Esophagus (tissue), 2 donors: ENCODE measurements around the gene DNAJC27. TPM values are rescaled to one million over a fixed set of nuclear protein-coding genes. Genes with fewer than 3 reads are reported as not detected.

ENCODE experiments used
- H3K27ac ChIP-seq, 2 donors: one replicate each; pipeline ENCODE4 v1.5.1; 2013; ENCODE audit warnings: low read depth in 2 of 2, mild to moderate bottlenecking in 2 of 2, inconsistent platforms in 1 of 2, low read length in 1 of 2, moderate library complexity in 1 of 2
- H3K27me3 ChIP-seq, 2 donors: one replicate each; pipeline ENCODE4 v1.6.1; 2013; ENCODE audit warnings: low read length in 2 of 2, control low read depth in 1 of 2, mild to moderate bottlenecking in 1 of 2; ENCODE audit not compliant: insufficient read depth in 2 of 2, control insufficient read depth in 1 of 2
- H3K36me3 ChIP-seq, 2 donors: one replicate each; pipeline ENCODE4 v1.6.1; 2013; ENCODE audit warnings: low read length in 1 of 2; ENCODE audit not compliant: control insufficient read depth in 2 of 2, insufficient read depth in 2 of 2
- H3K4me1 ChIP-seq, 2 donors: one replicate each; pipeline ENCODE4 v1.6.1; 2013; ENCODE audit warnings: low read length in 1 of 2; ENCODE audit not compliant: control insufficient read depth in 2 of 2, insufficient read depth in 2 of 2
- H3K4me3 ChIP-seq, 2 donors: one replicate each; pipeline ENCODE4 v1.5.1; 2013; ENCODE audit warnings: low read length in 2 of 2, mild to moderate bottlenecking in 2 of 2, low read depth in 1 of 2, moderate library complexity in 1 of 2
- H3K9me3 ChIP-seq, 2 donors: one replicate each; pipeline ENCODE4 v1.6.1; 2013; ENCODE audit warnings: mild to moderate bottlenecking in 2 of 2, low read depth in 1 of 2, low read length in 1 of 2, moderate library complexity in 1 of 2; ENCODE audit not compliant: control insufficient read depth in 2 of 2, insufficient read depth in 1 of 2
- whole genome bisulfite sequencing, 2 donors: extraction: QIAGEN DNeasy Blood & Tissue Kit; methylation state at CpG; one replicate each; pipeline ENCODE4 v1.1.7; 2013; 5-methylcytosine and 5-hydroxymethylcytosine counted together
- polyA plus RNA-seq, 2 donors: library from polyadenylated mRNA; stranded (reverse); fragments of 200-250 nt; gene quantifications; one replicate each; pipeline ENCODE4 v1.2.3, GENCODE V29; 2013
- donor health status: healthy with polysubstance abuse.
- donor health status: Bipolar disorder and iron deficiency.

Gene DNAJC27
- polyA plus RNA-seq, 2 donors = 1.4 TPM

DNA sequence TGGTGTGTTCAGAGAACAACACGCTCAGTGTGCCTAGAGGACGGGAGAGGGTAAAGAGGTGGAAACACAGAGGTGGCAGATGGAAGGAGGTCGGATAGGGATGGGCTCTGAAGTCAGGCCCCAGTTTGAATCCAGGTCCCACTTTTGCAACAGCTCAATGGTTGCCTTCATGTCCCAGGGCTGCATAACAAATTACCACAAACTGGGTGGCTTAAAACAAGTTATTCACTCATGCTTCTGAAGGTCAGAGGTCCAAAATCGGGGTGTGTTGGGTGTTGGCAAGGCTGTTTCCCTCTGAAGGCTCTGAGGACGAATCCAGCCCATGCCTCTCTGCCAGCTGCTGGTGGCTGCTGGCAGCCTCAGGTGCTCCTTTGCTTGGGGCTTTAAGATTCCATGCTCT, 39.0 kb downstream of the DNAJC27 start:
- H3K27me3 ChIP-seq = no peaks in the 10 kb centered on the region
- 76 to 80% methylated on average over 5 of the region's 5 CpGs for WGBS, 2 donors
- no peak overlapping the region for H3K4me3 ChIP-seq
- no peaks in the 10 kb centered on the region for H3K36me3 ChIP-seq
- H3K27ac ChIP-seq = no peak overlapping the region
- H3K9me3 ChIP-seq = no peaks in the 10 kb centered on the region
- H3K4me1 ChIP-seq = no peaks in the 10 kb centered on the region

DNA sequence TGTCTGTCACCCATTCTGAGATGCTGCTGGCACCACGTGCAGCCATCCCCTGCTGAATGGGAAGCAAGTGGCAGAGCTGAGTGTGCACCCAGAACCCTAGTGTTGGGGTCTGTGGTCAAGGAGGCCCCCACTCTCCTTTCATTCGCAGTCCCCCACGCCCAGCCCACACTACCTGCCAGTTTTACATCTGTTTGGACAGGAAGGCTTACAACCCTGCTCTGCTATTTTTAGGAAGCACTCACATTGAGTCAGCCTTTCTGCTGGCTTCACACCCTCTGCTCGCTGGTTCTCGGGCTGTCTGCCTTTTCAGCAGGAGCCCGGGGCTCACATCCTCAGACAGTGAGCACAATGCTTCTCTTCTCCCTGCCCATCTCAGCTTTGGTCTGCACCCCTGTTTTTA, 41.0 kb downstream of the DNAJC27 start:
- Histone ChIP-seq H3K9me3 (no peaks in the 10 kb centered on the region), H3K4me1 (peaks cover 0 to 5% of the 10 kb centered on the region in 2 donors), H3K36me3 (no peaks in the 10 kb centered on the region), H3K27me3 (no peaks in the 10 kb centered on the region), H3K4me3 (no peak overlapping the region), H3K27ac (no peak overlapping the region)
- WGBS, 2 donors = 54 to 57% methylated on average over 6 of the region's 6 CpGs

GRCh38 chr2:24929230-24929629, 42.5 kb downstream of the DNAJC27 start:
- H3K9me3 ChIP-seq = no peaks in the 10 kb centered on the region
- peaks cover 0 to 5% of the 10 kb centered on the region in 2 donors for H3K4me1 ChIP-seq
- WGBS, 2 donors = 89 to 92% methylated on average over 3 of the region's 3 CpGs
- H3K27ac ChIP-seq = no peak overlapping the region
- H3K27me3 ChIP-seq = no peaks in the 10 kb centered on the region
- no peak overlapping the region for H3K4me3 ChIP-seq
- H3K36me3 ChIP-seq = no peaks in the 10 kb centered on the region

DNA sequence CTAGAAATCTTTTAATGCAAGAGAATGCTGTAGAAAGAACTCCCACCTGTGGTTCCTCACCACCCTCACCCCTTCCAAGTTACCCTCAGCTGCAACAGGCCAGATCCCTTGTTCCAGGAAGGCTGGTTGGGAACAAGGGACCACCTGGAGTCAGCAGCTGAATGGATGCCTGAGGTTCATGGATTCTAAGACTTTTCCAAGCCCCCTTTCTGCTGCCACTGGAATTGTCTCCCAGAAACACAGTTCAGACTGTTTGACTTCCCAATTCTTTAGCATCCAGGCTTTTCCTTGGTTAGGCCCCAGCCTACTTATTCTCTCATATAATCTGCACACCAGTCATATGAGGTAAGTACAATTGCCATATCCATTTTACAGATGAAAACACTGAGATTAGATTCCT, 43.7 kb downstream of the DNAJC27 start:
- H3K4me3 ChIP-seq = no peak overlapping the region
- H3K27ac ChIP-seq = no peak overlapping the region

DNA sequence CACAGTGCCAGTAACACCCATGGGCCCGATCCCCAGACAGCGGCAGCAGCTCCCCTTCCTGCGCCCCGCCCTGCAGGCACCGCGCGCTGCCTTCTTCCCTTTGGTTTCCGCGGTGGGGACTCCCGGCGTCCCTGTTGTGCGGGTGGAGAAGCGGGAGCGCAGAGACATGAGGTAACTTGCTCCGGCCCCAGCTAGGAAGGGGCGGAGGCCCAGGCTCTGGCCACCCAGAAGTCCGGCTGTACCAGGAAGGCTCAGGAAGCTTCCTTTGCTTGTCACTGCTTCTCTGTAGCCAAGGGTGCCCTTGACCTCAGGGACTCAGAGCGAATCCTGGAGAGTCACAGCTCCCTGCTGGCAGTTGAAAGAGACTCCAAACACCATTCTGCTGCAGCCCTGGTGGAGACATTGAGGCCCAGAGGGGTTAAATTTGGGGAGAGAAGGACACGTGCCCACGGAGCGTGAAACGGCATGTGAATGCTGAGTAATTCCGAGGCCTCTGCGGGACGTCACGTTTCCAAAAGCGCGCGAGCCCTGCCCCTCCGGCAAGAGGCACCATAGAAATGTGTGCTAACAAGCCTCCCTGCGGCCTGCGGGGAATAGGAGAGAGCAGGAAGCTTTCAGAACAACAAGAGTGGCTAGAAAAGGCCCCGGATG, 45.0 kb downstream of the DNAJC27 start:
- H3K27ac ChIP-seq = peak overlapping the region; percentile 47 to 52
- no peaks in the 10 kb centered on the region for H3K9me3 ChIP-seq
- WGBS, 2 donors = 12 to 20% methylated on average over 33 of the region's 33 CpGs
- no peaks in the 10 kb centered on the region for H3K27me3 ChIP-seq
- H3K36me3 ChIP-seq = no peaks in the 10 kb centered on the region
- peak overlapping the region; percentile 15 to 19 for H3K4me3 ChIP-seq
- H3K4me1 ChIP-seq = peaks cover 0 to 5% of the 10 kb centered on the region in 2 donors

More for the DNA sequence above, 43.7 kb downstream of the DNAJC27 start:
- H3K4me1 ChIP-seq = peaks cover 0 to 5% of the 10 kb centered on the region in 2 donors
- no peaks in the 10 kb centered on the region for H3K9me3 ChIP-seq
- no peaks in the 10 kb centered on the region for H3K36me3 ChIP-seq
- H3K27me3 ChIP-seq = no peaks in the 10 kb centered on the region

DNA sequence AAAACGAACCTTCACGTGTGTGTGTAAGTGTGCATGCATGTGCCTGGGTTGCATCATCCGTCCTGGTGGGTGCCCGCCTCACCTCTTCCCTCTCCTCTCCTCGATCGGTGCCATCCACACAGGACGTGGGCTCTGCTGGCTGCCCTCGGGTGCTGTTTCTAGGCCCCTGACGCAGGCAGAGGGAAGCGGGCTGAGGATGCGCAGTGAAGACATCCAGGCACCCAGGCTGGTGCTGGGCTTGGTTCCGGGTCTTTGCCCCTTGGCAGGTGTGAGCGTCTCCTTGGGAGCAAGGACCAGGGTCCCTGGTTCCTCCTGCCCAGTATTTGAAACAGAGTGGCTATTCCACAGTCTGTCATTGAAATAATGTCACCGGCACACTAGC, 45.5 kb downstream of the DNAJC27 start:
- Histone ChIP-seq H3K9me3 (no peaks in the 10 kb centered on the region), H3K27me3 (no peaks in the 10 kb centered on the region), H3K36me3 (no peaks in the 10 kb centered on the region), H3K4me1 (peaks cover 0 to 5% of the 10 kb centered on the region in 2 donors), H3K4me3 (peak overlapping the region in 1 of 2 donors; percentile 15), H3K27ac (no peak overlapping the region)
- WGBS, 2 donors = 76 to 82% methylated on average over 12 to 14 of the region's 14 CpGs

- H3K27me3 ChIP-seq = no peaks in the 10 kb centered on the region
- H3K27ac ChIP-seq = no peak overlapping the region
- H3K4me3 ChIP-seq = no peak overlapping the region
- 91 to 92% methylated on average over 10 of the region's 10 CpGs for WGBS, 2 donors
- no peaks in the 10 kb centered on the region for H3K9me3 ChIP-seq
- peaks cover 0 to 5% of the 10 kb centered on the region in 2 donors for H3K4me1 ChIP-seq
- H3K36me3 ChIP-seq = no peaks in the 10 kb centered on the region
Observed at GRCh38 chr2:24925815-24926214, 45.9 kb downstream of the DNAJC27 start.

- WGBS, 2 donors = 85 to 91% methylated on average over 6 of the region's 6 CpGs
- no peaks in the 10 kb centered on the region for H3K27me3 ChIP-seq
- no peaks in the 10 kb centered on the region for H3K9me3 ChIP-seq
- no peaks in the 10 kb centered on the region for H3K36me3 ChIP-seq
- H3K4me3 ChIP-seq = no peak overlapping the region
- no peak overlapping the region for H3K27ac ChIP-seq
- peaks cover 0 to 5% of the 10 kb centered on the region in 2 donors for H3K4me1 ChIP-seq
Observed at GRCh38 chr2:24924732-24925131, 47.0 kb downstream of the DNAJC27 start.

GRCh38 chr2:24924266-24924665, 47.5 kb downstream of the DNAJC27 start:
- WGBS, 2 donors = 81 to 88% methylated on average over 5 of the region's 5 CpGs
- H3K9me3 ChIP-seq = no peaks in the 10 kb centered on the region

DNA sequence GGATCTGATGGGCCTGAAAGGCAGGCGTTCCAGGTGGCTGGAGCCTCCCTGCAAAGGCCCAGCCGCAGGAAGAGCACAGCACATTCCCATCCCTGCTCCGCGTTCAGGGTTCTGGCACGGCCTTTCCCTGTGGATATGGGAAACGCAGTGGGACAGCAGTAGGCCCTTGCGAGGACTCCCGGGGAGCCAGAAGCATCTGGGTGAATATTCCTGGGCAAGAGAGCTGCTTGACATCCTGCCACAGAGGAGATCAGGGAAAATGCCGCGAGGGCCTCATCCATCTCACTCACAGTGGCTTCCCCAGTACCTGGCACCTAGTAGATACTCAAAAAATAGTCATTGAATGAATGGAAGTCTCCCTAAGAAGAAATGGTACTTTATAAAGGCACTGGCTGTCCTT, 48.6 kb downstream of the DNAJC27 start:
- no peaks in the 10 kb centered on the region for H3K9me3 ChIP-seq
- 95 to 96% methylated on average over 10 of the region's 10 CpGs for WGBS, 2 donors

More at GRCh38 chr2:24924266-24924665, 47.5 kb downstream of the DNAJC27 start:
- H3K27ac ChIP-seq = no peak overlapping the region
- H3K4me3 ChIP-seq = no peak overlapping the region
- no peaks in the 10 kb centered on the region for H3K27me3 ChIP-seq
- peaks cover 0 to 5% of the 10 kb centered on the region in 2 donors for H3K4me1 ChIP-seq
- no peaks in the 10 kb centered on the region for H3K36me3 ChIP-seq

More for the DNA sequence above, 48.6 kb downstream of the DNAJC27 start:
- H3K36me3 ChIP-seq = peaks cover 0 to 3% of the 10 kb centered on the region in 2 donors
- H3K4me3 ChIP-seq = no peak overlapping the region
- peaks cover 2 to 14% of the 10 kb centered on the region in 2 donors for H3K4me1 ChIP-seq
- H3K27me3 ChIP-seq = no peaks in the 10 kb centered on the region
- H3K27ac ChIP-seq = no peak overlapping the region
